H9 (cell line): ENCODE measurements around the gene AURKB. TPM values are rescaled to one million over a fixed set of nuclear protein-coding genes. Genes with fewer than 3 reads are reported as not detected.

ENCODE experiments used
- DNase-seq: peaks from one replicate; pipeline ENCODE4 v3.0.0-alpha.2; 2017
- H2AFZ ChIP-seq: one replicate; pipeline ENCODE4 v1.6.1; 2013; ENCODE audit warnings: mild to moderate bottlenecking, low read length, control low read depth, moderate library complexity
- H2AK5ac ChIP-seq: 2 replicates; pipeline ENCODE4 v1.6.1; 2013; ENCODE audit warnings: low read length, control low read depth, mixed read lengths; ENCODE audit not compliant: insufficient read length
- H2BK120ac ChIP-seq: one replicate; pipeline ENCODE4 v1.6.1; 2013; ENCODE audit warnings: low read depth, mild to moderate bottlenecking, low read length, control low read depth, inconsistent platforms; ENCODE audit not compliant: poor library complexity, severe bottlenecking
- H2BK12ac ChIP-seq: 2 replicates; pipeline ENCODE4 v1.6.1; 2013; ENCODE audit warnings: low read length, control low read depth, mixed read lengths, low read depth; ENCODE audit not compliant: insufficient read length
- H2BK15ac ChIP-seq: 2 replicates; pipeline ENCODE4 v1.6.1; 2013; ENCODE audit warnings: low read depth, low read length, control low read depth
- H2BK20ac ChIP-seq: one replicate; pipeline ENCODE4 v1.6.1; 2013; ENCODE audit warnings: low read depth, mild to moderate bottlenecking, low read length, control low read depth, inconsistent platforms; ENCODE audit not compliant: poor library complexity, severe bottlenecking
- H2BK5ac ChIP-seq: 2 replicates; pipeline ENCODE4 v1.6.1; 2013; ENCODE audit warnings: low read length, control low read depth, mixed read lengths; ENCODE audit not compliant: insufficient read length
- H3K14ac ChIP-seq: 2 replicates; pipeline ENCODE4 v1.6.1; 2013; ENCODE audit warnings: low read length, control low read depth; ENCODE audit not compliant: insufficient read depth
- H3K18ac ChIP-seq: 2 replicates; pipeline ENCODE4 v1.6.1; 2013; ENCODE audit warnings: low read depth, mild to moderate bottlenecking, mixed read lengths, low read length, control low read depth; ENCODE audit not compliant: insufficient read length
- H3K23ac ChIP-seq: 2 replicates; pipeline ENCODE4 v1.6.1; 2013; ENCODE audit warnings: low read length, control low read depth, mixed read lengths, low read depth; ENCODE audit not compliant: insufficient read length
- H3K23me2 ChIP-seq: 2 replicates; pipeline ENCODE4 v1.6.1; 2013; ENCODE audit warnings: low read depth, mild to moderate bottlenecking, mixed read lengths, low read length, control low read depth; ENCODE audit not compliant: insufficient read length, poor library complexity, severe bottlenecking
- H3K27ac ChIP-seq: 2 replicates; pipeline ENCODE4 v1.5.1; 2013; ENCODE audit warnings: low read length, control low read depth, mixed read lengths, low read depth; ENCODE audit not compliant: insufficient read length
- H3K27me3 ChIP-seq: 2 replicates; pipeline ENCODE4 v1.6.1; 2013; ENCODE audit warnings: low read length, control low read depth, inconsistent platforms; ENCODE audit not compliant: insufficient read depth
- H3K4ac ChIP-seq: 2 replicates; pipeline ENCODE4 v1.6.1; 2013; ENCODE audit warnings: low read depth, mild to moderate bottlenecking, control low read depth, inconsistent platforms, low read length, moderate library complexity
- H3K4me1 ChIP-seq: 2 replicates; pipeline ENCODE4 v1.6.1; 2013; ENCODE audit warnings: low read length, control low read depth, inconsistent platforms; ENCODE audit not compliant: insufficient read depth
- H3K4me2 ChIP-seq: 2 replicates; pipeline ENCODE4 v1.6.1; 2013; ENCODE audit warnings: low read length, control low read depth, mixed read lengths; ENCODE audit not compliant: insufficient read length, insufficient read depth
- H3K56ac ChIP-seq: 2 replicates; pipeline ENCODE4 v1.6.1; 2013; ENCODE audit warnings: low read depth, mild to moderate bottlenecking, mixed read lengths, low read length, control low read depth; ENCODE audit not compliant: insufficient read length
- H3K79me1 ChIP-seq: 2 replicates; pipeline ENCODE4 v1.6.1; 2013; ENCODE audit warnings: low read depth, mild to moderate bottlenecking, moderate library complexity, low read length, control low read depth, inconsistent platforms; ENCODE audit not compliant: insufficient read depth, poor library complexity, severe bottlenecking
- H3K79me2 ChIP-seq: 2 replicates; pipeline ENCODE4 v1.6.1; 2013; ENCODE audit warnings: low read length, control low read depth, inconsistent platforms; ENCODE audit not compliant: insufficient read depth
- H3K9ac ChIP-seq: 2 replicates; pipeline ENCODE4 v1.6.1; 2013; ENCODE audit warnings: low read length, control low read depth, mixed read lengths; ENCODE audit not compliant: insufficient read length; ENCODE audit errors: extremely low read depth
- H3K9me3 ChIP-seq: one replicate; pipeline ENCODE4 v1.6.1; 2013; ENCODE audit warnings: low read depth, low read length, inconsistent platforms; ENCODE audit not compliant: control insufficient read depth
- H3T11ph ChIP-seq: one replicate; pipeline ENCODE4 v1.6.1; 2013; ENCODE audit warnings: mild to moderate bottlenecking, low read length, control low read depth, inconsistent platforms
- H4K20me1 ChIP-seq: one replicate; pipeline ENCODE4 v1.6.1; 2013; ENCODE audit not compliant: control insufficient read depth, insufficient read length, insufficient read depth
- H4K5ac ChIP-seq: 2 replicates; pipeline ENCODE4 v1.6.1; 2013; ENCODE audit warnings: low read depth, mild to moderate bottlenecking, mixed read lengths, low read length, control low read depth; ENCODE audit not compliant: insufficient read length
- H4K8ac ChIP-seq: replicated peaks from 2 replicates; pipeline ENCODE4 v1.6.1; 2013; ENCODE audit warnings: low read length, control low read depth, mixed read lengths, low read depth; ENCODE audit not compliant: insufficient read length
- H4K91ac ChIP-seq: 2 replicates; pipeline ENCODE4 v1.6.1; 2013; ENCODE audit warnings: low read depth, mild to moderate bottlenecking, moderate library complexity, mixed read lengths, low read length, control low read depth; ENCODE audit not compliant: insufficient read length
- H3K27ac Mint-ChIP-seq, 3 experiments: 2 replicates in 2 of 3; 3 replicates in 1 of 3; pipeline ENCODE4 v1.8.0; 2020 to 2021; ENCODE audit warnings: mixed read lengths in 3 of 3, mild to moderate bottlenecking in 1 of 3, moderate library complexity in 1 of 3
- H3K27me3 Mint-ChIP-seq: 2 replicates; pipeline ENCODE4 v1.8.0; 2021; ENCODE audit warnings: low read depth, mild to moderate bottlenecking, moderate library complexity, mixed read lengths
- H3K36me3 Mint-ChIP-seq, 3 experiments: 2 replicates in 2 of 3; 3 replicates in 1 of 3; pipeline ENCODE4 v1.8.0; 2020 to 2021; ENCODE audit warnings: low read depth in 3 of 3, mixed read lengths in 3 of 3; ENCODE audit not compliant: insufficient read depth in 1 of 3
- H3K4me1 Mint-ChIP-seq, 2 experiments: 2 replicates each; pipeline ENCODE4 v1.8.0; 2020; ENCODE audit warnings: mixed read lengths in 2 of 2
- H3K4me3 Mint-ChIP-seq, 2 experiments: 2 replicates in 1 of 2; 3 replicates in 1 of 2; pipeline ENCODE4 v1.8.0; 2020 to 2021; ENCODE audit warnings: mild to moderate bottlenecking in 2 of 2, mixed read lengths in 2 of 2, moderate library complexity in 1 of 2
- H3K9me3 Mint-ChIP-seq, 2 experiments: 2 replicates in 1 of 2; 3 replicates in 1 of 2; pipeline ENCODE4 v1.8.0; 2020; ENCODE audit warnings: mild to moderate bottlenecking in 2 of 2, mixed read lengths in 2 of 2, moderate library complexity in 1 of 2
- CTCF ChIP-seq: fragments of 200-600 bp; sonication (generic); conservative IDR thresholded peaks from 3 replicates; pipeline ENCODE4 v1.8.0; 2021; ENCODE audit warnings: antibody characterized with exemption, mild to moderate bottlenecking
- WGBS: extraction: QIAGEN DNeasy Blood & Tissue Kit; methylation state at CpG from one replicate; pipeline ENCODE4 v1.1.7; 2013; ENCODE audit warnings: missing lambda C conversion rate, low lambda C conversion rate, mixed read lengths; ENCODE audit not compliant: insufficient read length; ENCODE audit errors: extremely low coverage; 5-methylcytosine and 5-hydroxymethylcytosine counted together
- total RNA-seq: library from RNA; stranded (reverse); gene quantifications from 2 replicates; pipeline ENCODE4 v1.2.1, GENCODE V29; 2021

Gene AURKB
- total RNA-seq, 1 experiment from 2014 or later: 171 TPM

GRCh38 chr17:8226536-8227237 lies 16.3 kb upstream of the AURKB start:
- no peak overlapping the region for H2BK12ac ChIP-seq
- no peak overlapping the region for H4K8ac ChIP-seq
- no peak overlapping the region for H2AFZ ChIP-seq
- no peaks in the 10 kb centered on the region for H4K20me1 ChIP-seq
- H3K79me2 ChIP-seq: no peaks in the 10 kb centered on the region
- no CpG with 5 or more reads among the region's 32 CpGs for WGBS
- H4K5ac ChIP-seq: no peak overlapping the region
- peaks cover 10% of the 10 kb centered on the region for H3K23me2 ChIP-seq
- DNase-seq: peak; percentile 94
- no peak overlapping the region for H2BK5ac ChIP-seq
- H3K4me2 ChIP-seq: peak overlapping the region; percentile 57
- no peaks in the 10 kb centered on the region for H3K9me3 ChIP-seq
- H3K27ac Mint-ChIP-seq: peak overlapping the region; percentile 78 to 98 (median 90)
- peaks cover 19% of the 10 kb centered on the region for H3K27me3 Mint-ChIP-seq
- H2BK120ac ChIP-seq: no peak overlapping the region
- no peak overlapping the region for H3K27ac ChIP-seq
- H3K79me1 ChIP-seq: no peaks in the 10 kb centered on the region
- H3K4me3 Mint-ChIP-seq: peak overlapping the region; percentile 76 to 89
- no peak overlapping the region for H2BK20ac ChIP-seq
- H3K4me1 ChIP-seq: no peaks in the 10 kb centered on the region
- no peak overlapping the region for H3T11ph ChIP-seq
- peaks cover 8 to 11% of the 10 kb centered on the region in 2 experiments; a peak in 4 of 5 replicates for H3K9me3 Mint-ChIP-seq
- H3K36me3 Mint-ChIP-seq: peaks cover 25 to 52% (median 39%) of the 10 kb centered on the region in 3 experiments
- no peaks in the 10 kb centered on the region for H3K27me3 ChIP-seq
- peaks cover 12 to 22% of the 10 kb centered on the region in 2 experiments for H3K4me1 Mint-ChIP-seq
- peak overlapping the region; percentile 46 for H3K18ac ChIP-seq
- H3K56ac ChIP-seq: no peak overlapping the region
- H3K4ac ChIP-seq: no peak overlapping the region; the same call in 1 of the 2 replicates
- H3K14ac ChIP-seq: no peak overlapping the region
- TF ChIP-seq CTCF: no peak
- no peak overlapping the region for H2AK5ac ChIP-seq
- H2BK15ac ChIP-seq: no peak overlapping the region
- H3K9ac ChIP-seq: peak overlapping the region; percentile 62
- H3K23ac ChIP-seq: no peak overlapping the region
- no peak overlapping the region for H4K91ac ChIP-seq
